A549 treated with Mapracorat at 1 μM for 4 hours (cell line): ENCODE measurements around the gene FMOD. TPM values are rescaled to one million over a fixed set of nuclear protein-coding genes. Genes with fewer than 3 reads are reported as not detected.

ENCODE experiments used
- total RNA-seq: library from RNA; stranded (reverse); fragments of 200-300 nt; extraction: Qiagen RNA extraction; gene quantifications from 5 replicates; pipeline ENCODE4 v1.2.3, GENCODE V29; 2022

Gene FMOD
- not detected in 5 replicates for total RNA-seq

GRCh38 chr1:203351037-203351625, at the start of gene FMOD:
Gene FMOD (minus strand): TSS chr1:203351122. CDS start chr1:203348270, 2,852 bp downstream.

GRCh38 chr1:203304919-203305808, 45.8 kb downstream of the FMOD start, which contains the start of gene BTG2:
Gene BTG2 (plus strand): TSS chr1:203305519. CDS start chr1:203305607, 88 bp downstream.

Other genes starting within 250 kb of the FMOD start
- gene ADORA1, start 223.4 kb downstream of the FMOD start, total RNA-seq = 0.50 to 0.74 TPM (median 0.68 TPM) in 5 replicates
- gene MYBPH, start 175.3 kb downstream of the FMOD start, total RNA-seq = 0.09 TPM in 1 of 5 replicates, not detected in the others
- not detected in 5 replicates for gene CHI3L1, start 164.4 kb downstream of the FMOD start, total RNA-seq
- not detected in 5 replicates for gene CHIT1, start 121.4 kb downstream of the FMOD start, total RNA-seq
- gene BTG2, start 45.6 kb downstream of the FMOD start, total RNA-seq = 12.4 to 16.9 TPM (median 15.7 TPM) in 5 replicates
- gene PRELP, start 124.7 kb upstream of the FMOD start, total RNA-seq = 0.02 TPM in 1 of 5 replicates, not detected in the others
- not detected in 5 replicates for gene OPTC, start 143.0 kb upstream of the FMOD start, total RNA-seq